Heart left ventricle (tissue), 16 donors: ENCODE measurements around the gene RUSC2. TPM values are rescaled to one million over a fixed set of nuclear protein-coding genes. Genes with fewer than 3 reads are reported as not detected.
A peak's percentile ranks its signal among the peaks of the same experiment; 100 is the strongest.

Source experiments
- ATAC-seq, 4 donors: fragments of 200-7000 bp; cut with Tn5 transposase; one replicate each; pipeline ENCODE4 v1.9.1; 2020 to 2022; ENCODE audit warnings: moderate library complexity in 4 of 4, mild to moderate bottlenecking in 3 of 4, moderate number of reproducible peaks in 1 of 4
- DNase-seq, 5 donors: peaks; one replicate each; pipeline ENCODE4 v3.0.0-alpha.2; 2020
- H3K27ac ChIP-seq, 12 donors: fragments of 200-600 bp; sonication (generic) in 4 of 12; one replicate each; pipeline versions ENCODE4 v1.5.0 to v1.8.0; 2016 to 2022; ENCODE audit warnings: mild to moderate bottlenecking in 2 of 12
- H3K27me3 ChIP-seq, 9 donors: fragments of 200-600 bp; sonication (generic) in 2 of 9; one replicate each; pipeline versions ENCODE4 v1.5.1 to v1.8.0; 2016 to 2022; ENCODE audit warnings: mild to moderate bottlenecking in 3 of 9
- H3K36me3 ChIP-seq, 9 donors: fragments of 200-600 bp; sonication (generic) in 2 of 9; one replicate each; pipeline versions ENCODE4 v1.5.0 to v1.8.0; 2018 to 2022; ENCODE audit warnings: mild to moderate bottlenecking in 2 of 9
- H3K4me1 ChIP-seq, 12 donors: fragments of 200-600 bp; sonication (generic) in 4 of 12; one replicate each; pipeline versions ENCODE4 v1.5.0 to v1.8.0; 2016 to 2022; ENCODE audit warnings: mild to moderate bottlenecking in 3 of 12
- H3K4me3 ChIP-seq, 12 donors: fragments of 200-600 bp; sonication (generic) in 4 of 12; one replicate each; pipeline versions ENCODE4 v1.5.0 to v1.8.0; 2017 to 2022; ENCODE audit warnings: mild to moderate bottlenecking in 9 of 12, moderate library complexity in 4 of 12
- H3K9me3 ChIP-seq, 12 donors: fragments of 200-600 bp; sonication (generic) in 4 of 12; one replicate each; pipeline versions ENCODE4 v1.5.0 to v1.8.0; 2016 to 2022; ENCODE audit warnings: mild to moderate bottlenecking in 1 of 12
- CTCF ChIP-seq, 12 donors: fragments of 200-600 bp; sonication (generic) in 4 of 12; IDR thresholded peaks; one replicate each; pipeline versions ENCODE4 v1.5.0 to v1.8.0; 2018 to 2022; ENCODE audit warnings: antibody characterized with exemption in 12 of 12, mild to moderate bottlenecking in 5 of 12
- POLR2A ChIP-seq, 2 donors: fragments of 450-650 bp; IDR thresholded peaks; one replicate each; pipeline ENCODE4 v1.6.1; 2017; ENCODE audit warnings: antibody characterized with exemption in 2 of 2, mild to moderate bottlenecking in 2 of 2, moderate library complexity in 2 of 2
- WGBS, 4 donors: extraction: QIAGEN DNeasy Blood & Tissue Kit in 2 of 4; methylation state at CpG; one replicate each; pipeline versions ENCODE4 v1.1.5 to v1.1.7; 2013 to 2018; 5-methylcytosine and 5-hydroxymethylcytosine counted together
- intact Hi-C, 10 donors: fragments of 100-400 bp; cut with DNase I; formaldehyde crosslinking; loops; one replicate each; pipeline versions ENCODE4 v1.11.1 to v1.14.2; 2022
- polyA plus RNA-seq, 2 donors: library from polyadenylated mRNA; stranded (reverse); fragments of 200-250 nt; gene quantifications; one replicate each; pipeline ENCODE4 v1.2.3, GENCODE V29; 2013
- total RNA-seq, 9 donors: library from RNA; depleted of rRNA in 2 of 9; stranded (reverse); fragments of >200 nt in 2 of 9; fragmentation: NEBNext Ultra II Directional in 3 of 9; extraction: Animal tissue kit (Norgen Biotek cat#: 25700) in 3 of 9; gene quantifications; one replicate each; pipeline versions ENCODE4 v1.1.0 to v1.2.4, GENCODE V29; 2016 to 2023
- donor health status: ischemic (EF 13 %, LVEDD 7.1; RV severe dilation, severe dysfunction).
- donor health status: healthy with polysubstance abuse.
- donor health status: DM: no; HTN: yes; CAD: no.
- donor health status: DM: no; HTN: no; CAD: no.
- donor health status: ischemic (EF 25% LVEDD 6.9; RV normal size, moderate dysfunction).
- donor health status: ischemic (EF 25% LVEDD 5.7; RV mildly dilated, moderate dysfunction).
- donor health status: healthy.
- donor health status: DM: yes; HTN: yes; CAD: no.
- donor health status: ischemic (EF 35%, LVEDD 5.7; RV mildly dilated, moderate dysfunction).
- donor health status: nonischemic (EF 11% LVEDD 7.7; RV severe dilation, severe dysfunction).
- donor health status: DM: yes; HTN: yes; CAD: no.
- donor health status: PGD.
- donor health status: ischemic (EF 29% LVEDD 5.4; RV normal size, mild dysfunction).
- donor health status: nonischemic (EF 23%, LVEDD 6.1; RV moderate dilation, normal function).

RUSC2 gene
- total and polyA plus RNA-seq, 11 donors, result 23.0 to 56.1 (median 30.5) TPM

GRCh38 chr9:35537913-35538312 lies 48.0 kb downstream of the RUSC2 start:
- Histone ChIP-seq H3K27ac (peak overlapping the region; percentile 85 to 94 (median 90)), H3K36me3 (no peaks in the 10 kb centered on the region), H3K4me1 (peaks cover 7 to 67% (median 58%) of the 10 kb centered on the region in 12 donors), H3K27me3 (no peaks in the 10 kb centered on the region), H3K4me3 (peak overlapping the region in 10 of 12 donors; percentile 48 to 65 (median 54)), H3K9me3 (no peaks in the 10 kb centered on the region)
- intact Hi-C loops, result loop anchor here in 3 of 10 donors (1.0 to 10.0 kb wide), 5 partner anchors 25 to 57 kb away; partner anchors contain the start of gene RUSC2 (in 1 of the 3)
- DNase-seq, result peak in 4 of 5 donors; percentile 72 to 80 (median 78)
- no peak for TF ChIP-seq CTCF (IDR thresholded peaks at IDR 0.05)
- peak in 1 of 2 donors; percentile 25 for TF ChIP-seq POLR2A (IDR thresholded peaks at IDR 0.05)
- peak; percentile 83 to 86 (median 84) for ATAC-seq
- 31 to 57% (median 39%) methylated on average over 3 of the region's 3 CpGs for WGBS, 4 donors

DNA sequence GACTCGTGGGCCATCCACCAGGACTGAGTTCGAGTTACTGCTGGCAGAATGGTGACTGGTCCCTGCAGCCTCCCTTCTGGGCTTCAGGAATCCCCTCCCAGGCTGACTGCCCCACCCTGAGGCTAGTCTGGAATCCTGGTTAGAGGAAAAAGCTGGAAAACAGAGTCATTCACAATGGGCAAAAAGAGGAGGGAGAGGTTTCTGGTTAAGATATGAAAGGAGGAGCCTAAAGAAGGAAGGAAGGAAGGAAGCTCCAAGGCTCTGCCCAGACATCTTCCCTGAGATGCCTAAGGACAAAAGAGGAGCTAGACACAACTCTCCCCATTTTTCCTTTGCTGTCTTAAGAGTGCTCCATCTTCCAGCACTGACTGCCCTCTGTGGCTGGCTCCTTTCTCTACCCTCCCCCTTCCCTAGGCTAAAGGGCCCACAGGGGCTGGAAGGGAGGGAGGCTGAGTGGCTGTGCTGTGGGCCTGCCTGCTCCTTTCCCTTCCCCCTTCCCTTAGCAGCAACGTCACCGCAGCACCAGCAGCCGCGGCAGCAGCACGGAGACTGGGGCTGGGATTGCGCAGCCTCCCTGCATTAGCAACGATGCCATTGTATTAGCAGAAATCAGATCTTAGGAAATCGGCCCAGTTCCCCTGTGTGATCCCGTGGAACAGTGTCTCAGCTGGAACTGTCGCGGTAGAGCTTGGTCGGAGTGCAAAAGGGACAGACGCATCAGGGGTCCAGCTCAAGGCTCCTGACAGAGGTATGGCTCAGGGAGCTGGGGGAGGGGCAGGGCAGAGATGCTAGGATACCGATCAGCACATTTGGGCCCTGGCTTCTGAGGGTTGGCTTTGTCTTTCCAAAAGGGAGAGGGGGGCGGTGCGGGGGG lies 48.7 kb downstream of the RUSC2 start:
- Histone ChIP-seq H3K27ac (peak overlapping the region; percentile 85 to 94 (median 90)), H3K36me3 (peaks cover 0 to 2% (median 0%) of the 10 kb centered on the region in 9 donors), H3K4me3 (peak overlapping the region; percentile 16 to 65 (median 54)), H3K27me3 (no peaks in the 10 kb centered on the region), H3K9me3 (no peaks in the 10 kb centered on the region), H3K4me1 (peaks cover 7 to 70% (median 59%) of the 10 kb centered on the region in 12 donors)
- 16 to 39% (median 25%) methylated on average over 16 to 18 of the region's 18 CpGs for WGBS, 4 donors
- no peak for TF ChIP-seq CTCF (IDR thresholded peaks at IDR 0.05)
- peak in 1 of 2 donors; percentile 23 for TF ChIP-seq POLR2A (IDR thresholded peaks at IDR 0.05)
- ATAC-seq (peak; percentile 81 to 90 (median 86)), DNase-seq (peak; percentile 75 to 84 (median 80))
- intact Hi-C loops, result loop anchor here in 3 of 10 donors (1.0 to 10.0 kb wide), 4 partner anchors 27 to 56 kb away; partner anchors contain the start of gene RUSC2 (in 2 of the 3)

Other genes with a start within 250 kb of the RUSC2 start
- gene TESK1, start 115.2 kb downstream of the RUSC2 start, total RNA-seq, result 10 to 100 TPM; 19.8 to 47.6 (median 24.5) TPM
- gene TESK1, start 115.2 kb downstream of the RUSC2 start, polyA plus RNA-seq, result 10 to 100 TPM; 33.3 to 40.8 TPM
- gene CD72, start 128.3 kb downstream of the RUSC2 start, total RNA-seq, result 1 to 10 TPM in 4 of 9 donors, under 1 TPM in 3, not detected in 2; 0.46 to 10.0 (median 1.2) TPM
- gene CD72, start 128.3 kb downstream of the RUSC2 start, polyA plus RNA-seq, result under 1 TPM; 0.38 to 0.76 TPM
- 1 to 10 TPM in 1 of 9 donors, under 1 TPM in 2, not detected in 6; 0.47 to 4.2 (median 0.54) TPM for gene SIT1, start 160.8 kb downstream of the RUSC2 start, total RNA-seq
- under 1 TPM in 1 of 2 donors, not detected in 1; 0.19 TPM for gene SIT1, start 160.8 kb downstream of the RUSC2 start, polyA plus RNA-seq
- over 10,000 TPM in 3 of 9 donors, 1,000 to 10,000 TPM in 5, 100 to 1,000 TPM in 1; 462 to 18,741 (median 5,764) TPM for gene RMRP, start 167.9 kb downstream of the RUSC2 start, total RNA-seq
- gene RMRP, start 167.9 kb downstream of the RUSC2 start, polyA plus RNA-seq, result 100 to 1,000 TPM; 118 to 429 TPM
- 10 to 100 TPM; 35.5 to 78.5 (median 43.8) TPM for gene CCDC107, start 168.2 kb downstream of the RUSC2 start, total RNA-seq
- 100 to 1,000 TPM in 1 of 2 donors, 10 to 100 TPM in 1; 70.1 to 116 TPM for gene CCDC107, start 168.2 kb downstream of the RUSC2 start, polyA plus RNA-seq
- 1 to 10 TPM in 1 of 9 donors, under 1 TPM in 8; 0.11 to 1.2 (median 0.27) TPM for gene ARHGEF39, start 175.1 kb downstream of the RUSC2 start, total RNA-seq
- under 1 TPM; 0.12 to 0.30 TPM for gene ARHGEF39, start 175.1 kb downstream of the RUSC2 start, polyA plus RNA-seq
- 10 to 100 TPM in 1 of 9 donors, 1 to 10 TPM in 1, under 1 TPM in 1, not detected in 6; 0.47 to 13.9 (median 2.3) TPM for gene CA9, start 183.8 kb downstream of the RUSC2 start, total RNA-seq
- under 1 TPM; 0.23 to 0.54 TPM for gene CA9, start 183.8 kb downstream of the RUSC2 start, polyA plus RNA-seq
- gene TPM2, start 199.8 kb downstream of the RUSC2 start, total RNA-seq, result 1,000 to 10,000 TPM in 3 of 9 donors, 100 to 1,000 TPM in 6; 621 to 1,314 (median 858) TPM
- gene TPM2, start 199.8 kb downstream of the RUSC2 start, polyA plus RNA-seq, result 1,000 to 10,000 TPM in 1 of 2 donors, 100 to 1,000 TPM in 1; 761 to 2,450 TPM
- 100 to 1,000 TPM; 193 to 373 (median 261) TPM for gene TLN1, start 242.1 kb downstream of the RUSC2 start, total RNA-seq
- gene TLN1, start 242.1 kb downstream of the RUSC2 start, polyA plus RNA-seq, result 100 to 1,000 TPM; 152 to 241 TPM
- 10 to 100 TPM; 16.1 to 38.0 (median 25.5) TPM for gene CREB3, start 242.6 kb downstream of the RUSC2 start, total RNA-seq
- 10 to 100 TPM; 26.7 to 49.4 TPM for gene CREB3, start 242.6 kb downstream of the RUSC2 start, polyA plus RNA-seq